ENCODE results near the gene SIPA1L3.
A peak's percentile ranks its signal among the peaks of the same experiment; 100 is the strongest.

The SIPA1L3 gene

GRCh38 chr19:38234615-38235014 lies 327.6 kb downstream of the SIPA1L3 start:
- Histone ChIP-seq H3K4me1 (ENCODE audit: insufficient read depth, low read length) (no peaks in the 10 kb centered on the region), H3K27ac (ENCODE audit: low read depth, low read length) (no peak overlapping the region), H3K36me3 (ENCODE audit: insufficient read depth, low read length) (no peaks in the 10 kb centered on the region), H3K27me3 (ENCODE audit: insufficient read depth, low read length) (peaks cover 21% of the 10 kb centered on the region), H3K4me3 (ENCODE audit: low read length) (no peak overlapping the region), H3K9me3 (ENCODE audit: insufficient read depth, low read depth, low read length) (no peaks in the 10 kb centered on the region), H3K9ac (ENCODE audit: low read depth, low read length) (no peak overlapping the region)
- WGBS = 96% methylated on average over 4 of the region's 4 CpGs

DNA sequence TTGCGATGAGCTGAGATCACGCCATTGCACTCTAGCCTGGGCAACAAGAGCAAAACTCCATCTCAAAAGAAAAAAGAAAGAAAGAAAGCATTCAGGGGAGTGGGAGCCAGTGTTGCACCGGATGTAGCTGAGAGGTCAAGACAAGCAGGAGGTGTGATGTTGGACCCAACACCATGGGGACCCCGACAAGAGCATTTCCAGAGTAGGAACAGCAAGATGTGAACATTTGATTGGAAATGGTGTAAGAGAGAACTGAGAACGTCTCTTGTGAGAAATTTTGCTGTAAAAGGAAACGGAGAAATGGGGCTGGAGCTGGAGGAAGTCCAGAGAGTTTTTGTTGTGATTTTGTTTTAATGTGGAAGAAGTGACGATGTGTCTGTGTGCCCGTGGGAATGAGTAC lies 332.8 kb downstream of the SIPA1L3 start:
- H3K4me1 ChIP-seq (ENCODE audit: insufficient read depth, low read length) = no peaks in the 10 kb centered on the region
- no peak overlapping the region for H3K27ac ChIP-seq (ENCODE audit: low read depth, low read length)
- no peaks in the 10 kb centered on the region for H3K9me3 ChIP-seq (ENCODE audit: insufficient read depth, low read depth, low read length)
- no peak overlapping the region for H3K4me3 ChIP-seq (ENCODE audit: low read length)
- H3K36me3 ChIP-seq (ENCODE audit: insufficient read depth, low read length) = no peaks in the 10 kb centered on the region
- no peak overlapping the region for H3K9ac ChIP-seq (ENCODE audit: low read depth, low read length)
- WGBS = 92% methylated on average over 8 of the region's 8 CpGs
- no peaks in the 10 kb centered on the region; the same call in 1 of the 2 replicates for H3K27me3 ChIP-seq (ENCODE audit: insufficient read depth, low read length)

GRCh38 chr19:38243279-38243673 lies 336.3 kb downstream of the SIPA1L3 start:
- Histone ChIP-seq H3K4me3 (ENCODE audit: low read length) (no peak overlapping the region), H3K9ac (ENCODE audit: low read depth, low read length) (no peak overlapping the region), H3K27ac (ENCODE audit: low read depth, low read length) (no peak overlapping the region)

GRCh38 chr19:38245826-38246498 lies 339.0 kb downstream of the SIPA1L3 start:
- Histone ChIP-seq H3K9ac (ENCODE audit: low read depth, low read length) (no peak overlapping the region), H3K27me3 (ENCODE audit: insufficient read depth, low read length) (no peaks in the 10 kb centered on the region; the same call in 1 of the 2 replicates), H3K9me3 (ENCODE audit: insufficient read depth, low read depth, low read length) (no peaks in the 10 kb centered on the region), H3K4me1 (ENCODE audit: insufficient read depth, low read length) (peaks cover 2% of the 10 kb centered on the region; the same call in 1 of the 2 replicates), H3K27ac (ENCODE audit: low read depth, low read length) (no peak overlapping the region), H3K4me3 (ENCODE audit: low read length) (no peak overlapping the region), H3K36me3 (ENCODE audit: insufficient read depth, low read length) (no peaks in the 10 kb centered on the region)
- WGBS = 87% methylated on average over 14 of the region's 14 CpGs

More at GRCh38 chr19:38243279-38243673, 336.3 kb downstream of the SIPA1L3 start:
- H3K36me3 ChIP-seq (ENCODE audit: insufficient read depth, low read length) = no peaks in the 10 kb centered on the region
- no peaks in the 10 kb centered on the region; the same call in 1 of the 2 replicates for H3K27me3 ChIP-seq (ENCODE audit: insufficient read depth, low read length)
- H3K4me1 ChIP-seq (ENCODE audit: insufficient read depth, low read length) = no peaks in the 10 kb centered on the region
- no peaks in the 10 kb centered on the region for H3K9me3 ChIP-seq (ENCODE audit: insufficient read depth, low read depth, low read length)
- 82% methylated on average over 15 of the region's 15 CpGs for WGBS

DNA sequence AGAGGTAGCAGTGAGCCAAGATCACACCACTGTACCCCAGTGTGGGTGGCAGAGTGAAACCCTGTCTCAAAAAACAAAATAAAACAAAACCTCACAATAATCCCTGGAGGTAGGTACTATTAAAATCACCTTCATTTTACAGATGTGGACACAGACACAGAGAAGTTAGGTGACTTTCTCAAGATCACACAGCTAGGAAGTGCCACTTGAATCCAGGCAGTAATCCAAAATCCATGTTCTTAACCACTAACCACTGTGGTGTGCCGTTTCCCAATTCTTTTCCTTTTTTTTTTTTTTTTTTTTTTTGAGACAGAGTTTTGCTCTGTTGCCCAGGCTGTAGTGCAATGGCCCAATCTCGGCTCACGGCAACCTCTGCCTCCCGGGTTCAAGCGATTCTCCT lies 340.1 kb downstream of the SIPA1L3 start:
- Histone ChIP-seq H3K4me1 (ENCODE audit: insufficient read depth, low read length) (peaks cover 12% of the 10 kb centered on the region), H3K9ac (ENCODE audit: low read depth, low read length) (no peak overlapping the region), H3K9me3 (ENCODE audit: insufficient read depth, low read depth, low read length) (no peaks in the 10 kb centered on the region), H3K4me3 (ENCODE audit: low read length) (no peak overlapping the region), H3K27ac (ENCODE audit: low read depth, low read length) (no peak overlapping the region), H3K36me3 (ENCODE audit: insufficient read depth, low read length) (no peaks in the 10 kb centered on the region), H3K27me3 (ENCODE audit: insufficient read depth, low read length) (no peaks in the 10 kb centered on the region; the same call in 1 of the 2 replicates)
- 80% methylated on average over 5 of the region's 5 CpGs for WGBS

GRCh38 chr19:38247734-38248268 lies 340.8 kb downstream of the SIPA1L3 start:
- H3K9ac ChIP-seq (ENCODE audit: low read depth, low read length) = no peak overlapping the region
- H3K36me3 ChIP-seq (ENCODE audit: insufficient read depth, low read length) = no peaks in the 10 kb centered on the region
- H3K27me3 ChIP-seq (ENCODE audit: insufficient read depth, low read length) = no peaks in the 10 kb centered on the region; the same call in 1 of the 2 replicates
- H3K4me1 ChIP-seq (ENCODE audit: insufficient read depth, low read length) = peaks cover 19% of the 10 kb centered on the region
- WGBS = 89% methylated on average over 9 of the region's 9 CpGs
- H3K4me3 ChIP-seq (ENCODE audit: low read length) = no peak overlapping the region
- no peak overlapping the region for H3K27ac ChIP-seq (ENCODE audit: low read depth, low read length)
- no peaks in the 10 kb centered on the region for H3K9me3 ChIP-seq (ENCODE audit: insufficient read depth, low read depth, low read length)

DNA sequence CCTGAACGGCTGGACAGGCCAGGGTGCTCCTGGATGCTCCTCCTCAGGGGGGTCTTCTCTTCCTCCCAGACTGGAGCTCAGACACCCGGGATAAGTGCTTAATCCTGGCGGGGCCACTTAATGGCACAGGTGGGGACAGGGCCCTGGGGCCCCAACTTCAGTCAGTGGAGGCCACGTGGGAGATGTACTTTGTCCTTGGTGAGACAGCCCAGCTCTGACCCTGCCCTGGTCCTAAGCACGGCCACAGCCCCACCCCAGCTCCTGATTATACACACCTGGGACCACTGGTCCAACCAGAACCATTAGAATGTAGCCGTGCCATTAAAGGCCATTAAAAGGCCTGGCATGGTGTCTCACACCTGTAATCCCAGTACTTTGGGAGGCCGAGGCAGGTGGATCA lies 341.4 kb downstream of the SIPA1L3 start:
- WGBS = 93% methylated on average over 7 of the region's 7 CpGs
- no peak overlapping the region for H3K4me3 ChIP-seq (ENCODE audit: low read length)
- H3K9ac ChIP-seq (ENCODE audit: low read depth, low read length) = no peak overlapping the region
- no peaks in the 10 kb centered on the region for H3K36me3 ChIP-seq (ENCODE audit: insufficient read depth, low read length)
- no peaks in the 10 kb centered on the region; the same call in 1 of the 2 replicates for H3K27me3 ChIP-seq (ENCODE audit: insufficient read depth, low read length)
- H3K27ac ChIP-seq (ENCODE audit: low read depth, low read length) = no peak overlapping the region
- H3K9me3 ChIP-seq (ENCODE audit: insufficient read depth, low read depth, low read length) = no peaks in the 10 kb centered on the region
- H3K4me1 ChIP-seq (ENCODE audit: insufficient read depth, low read length) = peaks cover 25% of the 10 kb centered on the region

GRCh38 chr19:38250428-38250820 lies 343.4 kb downstream of the SIPA1L3 start:
- H3K36me3 ChIP-seq (ENCODE audit: insufficient read depth, low read length) = no peaks in the 10 kb centered on the region
- no peaks in the 10 kb centered on the region for H3K9me3 ChIP-seq (ENCODE audit: insufficient read depth, low read depth, low read length)
- H3K27me3 ChIP-seq (ENCODE audit: insufficient read depth, low read length) = peaks cover 3% of the 10 kb centered on the region
- H3K4me3 ChIP-seq (ENCODE audit: low read length) = no peak overlapping the region
- H3K27ac ChIP-seq (ENCODE audit: low read depth, low read length) = no peak overlapping the region; the same call in 1 of the 2 replicates
- H3K9ac ChIP-seq (ENCODE audit: low read depth, low read length) = no peak overlapping the region
- H3K4me1 ChIP-seq (ENCODE audit: insufficient read depth, low read length) = peaks cover 28% of the 10 kb centered on the region

GRCh38 chr19:38250821-38251563 lies 344.0 kb downstream of the SIPA1L3 start:
- H3K36me3 ChIP-seq (ENCODE audit: insufficient read depth, low read length) = no peaks in the 10 kb centered on the region
- 26% methylated on average over 16 of the region's 18 CpGs for WGBS
- H3K4me1 ChIP-seq (ENCODE audit: insufficient read depth, low read length) = peaks cover 28% of the 10 kb centered on the region
- H3K27me3 ChIP-seq (ENCODE audit: insufficient read depth, low read length) = peaks cover 9% of the 10 kb centered on the region
- peak overlapping the region; percentile 40 for H3K4me3 ChIP-seq (ENCODE audit: low read length)
- H3K9me3 ChIP-seq (ENCODE audit: insufficient read depth, low read depth, low read length) = no peaks in the 10 kb centered on the region
- H3K27ac ChIP-seq (ENCODE audit: low read depth, low read length) = peak overlapping the region; percentile 43; the same call in 1 of the 2 replicates
- peak overlapping the region; percentile 33; the same call in 1 of the 2 replicates for H3K9ac ChIP-seq (ENCODE audit: low read depth, low read length)

- Histone ChIP-seq H3K9me3 (ENCODE audit: insufficient read depth, low read depth, low read length) (no peaks in the 10 kb centered on the region), H3K4me1 (ENCODE audit: insufficient read depth, low read length) (peaks cover 28% of the 10 kb centered on the region), H3K36me3 (ENCODE audit: insufficient read depth, low read length) (no peaks in the 10 kb centered on the region), H3K4me3 (ENCODE audit: low read length) (peak overlapping the region; percentile 40), H3K27me3 (ENCODE audit: insufficient read depth, low read length) (peaks cover 14% of the 10 kb centered on the region), H3K9ac (ENCODE audit: low read depth, low read length) (peak overlapping the region; percentile 33; the same call in 1 of the 2 replicates), H3K27ac (ENCODE audit: low read depth, low read length) (peak overlapping the region; percentile 43; the same call in 1 of the 2 replicates)
- 21% methylated on average over 10 of the region's 10 CpGs for WGBS
These were observed 344.6 kb downstream of the SIPA1L3 start for GRCh38 chr19:38251564-38252051.

GRCh38 chr19:38252385-38252784 lies 345.4 kb downstream of the SIPA1L3 start:
- no peak overlapping the region for H3K27ac ChIP-seq (ENCODE audit: low read depth, low read length)
- WGBS = 76% methylated on average over 5 of the region's 5 CpGs
- H3K9me3 ChIP-seq (ENCODE audit: insufficient read depth, low read depth, low read length) = no peaks in the 10 kb centered on the region
- H3K4me1 ChIP-seq (ENCODE audit: insufficient read depth, low read length) = peaks cover 28% of the 10 kb centered on the region
- H3K27me3 ChIP-seq (ENCODE audit: insufficient read depth, low read length) = peaks cover 21% of the 10 kb centered on the region
- no peaks in the 10 kb centered on the region for H3K36me3 ChIP-seq (ENCODE audit: insufficient read depth, low read length)
- no peak overlapping the region for H3K9ac ChIP-seq (ENCODE audit: low read depth, low read length)
- H3K4me3 ChIP-seq (ENCODE audit: low read length) = no peak overlapping the region; the same call in 1 of the 2 replicates

All from HUES64 (cell line).